ENCODE data around the gene FITM1.

DNA sequence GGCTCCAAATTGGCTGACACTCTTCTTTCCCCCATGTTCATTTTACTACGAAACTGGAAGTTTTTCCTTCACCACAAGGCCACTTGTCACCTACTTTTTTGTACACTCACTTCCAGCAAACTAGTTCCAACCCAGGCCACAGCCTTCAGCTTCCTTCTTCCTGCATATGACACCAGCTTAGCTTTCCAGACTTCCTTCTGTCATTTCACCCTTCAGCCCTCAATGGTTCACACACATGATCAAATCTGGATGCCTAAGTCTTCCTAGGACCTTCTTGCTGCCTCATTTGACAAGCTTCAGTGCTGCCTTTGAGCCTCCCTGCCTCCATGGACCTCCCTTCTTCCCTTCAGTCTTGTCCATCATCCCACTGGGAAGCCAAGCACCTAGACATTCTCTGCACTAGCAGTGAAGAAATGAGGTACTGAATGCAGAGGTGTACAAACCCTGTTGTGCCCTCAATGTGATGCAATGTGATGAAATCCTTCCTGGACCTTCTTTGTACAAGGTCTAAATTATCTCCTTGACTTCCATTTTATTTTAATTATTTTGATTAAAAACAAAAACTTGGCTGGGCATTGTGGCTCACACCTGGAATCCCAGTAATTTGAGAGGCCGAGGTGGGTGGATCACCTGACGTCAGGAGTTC, 37.1 kb downstream of the FITM1 start:
- TF ChIP-seq, protein P1, sequence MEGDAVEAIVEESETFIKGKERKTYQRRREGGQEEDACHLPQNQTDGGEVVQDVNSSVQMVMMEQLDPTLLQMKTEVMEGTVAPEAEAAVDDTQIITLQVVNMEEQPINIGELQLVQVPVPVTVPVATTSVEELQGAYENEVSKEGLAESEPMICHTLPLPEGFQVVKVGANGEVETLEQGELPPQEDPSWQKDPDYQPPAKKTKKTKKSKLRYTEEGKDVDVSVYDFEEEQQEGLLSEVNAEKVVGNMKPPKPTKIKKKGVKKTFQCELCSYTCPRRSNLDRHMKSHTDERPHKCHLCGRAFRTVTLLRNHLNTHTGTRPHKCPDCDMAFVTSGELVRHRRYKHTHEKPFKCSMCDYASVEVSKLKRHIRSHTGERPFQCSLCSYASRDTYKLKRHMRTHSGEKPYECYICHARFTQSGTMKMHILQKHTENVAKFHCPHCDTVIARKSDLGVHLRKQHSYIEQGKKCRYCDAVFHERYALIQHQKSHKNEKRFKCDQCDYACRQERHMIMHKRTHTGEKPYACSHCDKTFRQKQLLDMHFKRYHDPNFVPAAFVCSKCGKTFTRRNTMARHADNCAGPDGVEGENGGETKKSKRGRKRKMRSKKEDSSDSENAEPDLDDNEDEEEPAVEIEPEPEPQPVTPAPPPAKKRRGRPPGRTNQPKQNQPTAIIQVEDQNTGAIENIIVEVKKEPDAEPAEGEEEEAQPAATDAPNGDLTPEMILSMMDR (IDR thresholded peaks at IDR 0.05; ENCODE audit: insufficient read depth, low read length): no peak
- TF ChIP-seq, protein P2, sequence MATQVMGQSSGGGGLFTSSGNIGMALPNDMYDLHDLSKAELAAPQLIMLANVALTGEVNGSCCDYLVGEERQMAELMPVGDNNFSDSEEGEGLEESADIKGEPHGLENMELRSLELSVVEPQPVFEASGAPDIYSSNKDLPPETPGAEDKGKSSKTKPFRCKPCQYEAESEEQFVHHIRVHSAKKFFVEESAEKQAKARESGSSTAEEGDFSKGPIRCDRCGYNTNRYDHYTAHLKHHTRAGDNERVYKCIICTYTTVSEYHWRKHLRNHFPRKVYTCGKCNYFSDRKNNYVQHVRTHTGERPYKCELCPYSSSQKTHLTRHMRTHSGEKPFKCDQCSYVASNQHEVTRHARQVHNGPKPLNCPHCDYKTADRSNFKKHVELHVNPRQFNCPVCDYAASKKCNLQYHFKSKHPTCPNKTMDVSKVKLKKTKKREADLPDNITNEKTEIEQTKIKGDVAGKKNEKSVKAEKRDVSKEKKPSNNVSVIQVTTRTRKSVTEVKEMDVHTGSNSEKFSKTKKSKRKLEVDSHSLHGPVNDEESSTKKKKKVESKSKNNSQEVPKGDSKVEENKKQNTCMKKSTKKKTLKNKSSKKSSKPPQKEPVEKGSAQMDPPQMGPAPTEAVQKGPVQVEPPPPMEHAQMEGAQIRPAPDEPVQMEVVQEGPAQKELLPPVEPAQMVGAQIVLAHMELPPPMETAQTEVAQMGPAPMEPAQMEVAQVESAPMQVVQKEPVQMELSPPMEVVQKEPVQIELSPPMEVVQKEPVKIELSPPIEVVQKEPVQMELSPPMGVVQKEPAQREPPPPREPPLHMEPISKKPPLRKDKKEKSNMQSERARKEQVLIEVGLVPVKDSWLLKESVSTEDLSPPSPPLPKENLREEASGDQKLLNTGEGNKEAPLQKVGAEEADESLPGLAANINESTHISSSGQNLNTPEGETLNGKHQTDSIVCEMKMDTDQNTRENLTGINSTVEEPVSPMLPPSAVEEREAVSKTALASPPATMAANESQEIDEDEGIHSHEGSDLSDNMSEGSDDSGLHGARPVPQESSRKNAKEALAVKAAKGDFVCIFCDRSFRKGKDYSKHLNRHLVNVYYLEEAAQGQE (IDR thresholded peaks at IDR 0.05; ENCODE audit: insufficient replicate concordance, low read depth): no peak
